Gastroesophageal sphincter (tissue), 4 donors: Measurements from ENCODE around the gene HNRNPH2. TPM values are rescaled to one million over a fixed set of nuclear protein-coding genes. Genes with fewer than 3 reads are reported as not detected.

Experiments used
- ATAC-seq: fragments of 150-250 bp; one replicate; pipeline ENCODE4 v1.9.1; 2016; ENCODE audit warnings: mild to moderate bottlenecking, moderate library complexity
- H3K27ac ChIP-seq, 4 donors: fragments of 200-600 bp; sonication (generic) in 3 of 4; 1 replicate in 3 of 4; 2 replicates in 1 of 4; pipeline ENCODE4 v1.5.1; 2016 to 2019
- H3K27me3 ChIP-seq: fragments of 200-600 bp; sonication (generic); one replicate; pipeline ENCODE4 v1.5.1; 2019
- H3K36me3 ChIP-seq, 2 donors: fragments of 200-600 bp; sonication (generic); one replicate each; pipeline ENCODE4 v1.5.1; 2019; ENCODE audit warnings: control low read depth in 1 of 2
- H3K4me1 ChIP-seq, 3 donors: fragments of 200-600 bp; sonication (generic); 1 replicate in 2 of 3; 2 replicates in 1 of 3; pipeline ENCODE4 v1.5.1; 2016 to 2019; ENCODE audit warnings: control low read depth in 2 of 3
- H3K4me3 ChIP-seq, 2 donors: fragments of 200-600 bp; sonication (generic); one replicate each; pipeline ENCODE4 v1.5.1; 2019; ENCODE audit warnings: mild to moderate bottlenecking in 1 of 2, moderate library complexity in 1 of 2
- H3K9me3 ChIP-seq, 3 donors: fragments of 200-600 bp; sonication (generic); one replicate each; pipeline ENCODE4 v1.5.1; 2017 to 2019; ENCODE audit warnings: control low read depth in 2 of 3
- CTCF ChIP-seq, 4 experiments: fragments of 200-600 bp in 2 of 4; fragments of 450-650 bp in 2 of 4; sonication (generic) in 1 of 4; IDR thresholded peaks; one replicate each; pipeline ENCODE4 v1.5.1; 2017 to 2019; ENCODE audit warnings: antibody characterized with exemption in 4 of 4, mild to moderate bottlenecking in 2 of 4, moderate library complexity in 2 of 4
- EP300 ChIP-seq: sonication (generic); formaldehyde crosslinking; IDR thresholded peaks from one replicate; pipeline ENCODE4 v1.6.1; 2017; ENCODE audit warnings: antibody characterized with exemption, mild to moderate bottlenecking
- POLR2A ChIP-seq, 2 donors: fragments of 450-650 bp; IDR thresholded peaks; one replicate each; pipeline ENCODE4 v1.6.1; 2017; ENCODE audit warnings: antibody characterized with exemption in 2 of 2, mild to moderate bottlenecking in 2 of 2, moderate library complexity in 1 of 2
- POLR2AphosphoS5 ChIP-seq: sonication (generic); formaldehyde crosslinking; IDR thresholded peaks from one replicate; pipeline ENCODE4 v1.6.1; 2017; ENCODE audit warnings: antibody characterized with exemption
- WGBS, 2 donors: methylation state at CpG; one replicate each; pipeline ENCODE4 v1.1.5; 2018; ENCODE audit warnings: low coverage in 1 of 2; 5-methylcytosine and 5-hydroxymethylcytosine counted together
- total RNA-seq, 4 donors: library from RNA; depleted of rRNA; stranded (reverse); fragments of >200 nt; gene quantifications; one replicate each; pipeline ENCODE4 v1.1.0, GENCODE V29; 2016

HNRNPH2 gene
- total RNA-seq, 4 donors from 2014 or later = 38.8 to 66.6 (median 62.1) TPM

- no peak for TF ChIP-seq EP300
- TF ChIP-seq POLR2A (IDR thresholded peaks at IDR 0.05) = no peak
- TF ChIP-seq CTCF (IDR thresholded peaks at IDR 0.05) = no peak
- TF ChIP-seq POLR2AphosphoS5 = no peak
- WGBS, 2 donors = 88 to 100% methylated on average over 1 of the region's 1 CpG
- Histone ChIP-seq H3K27ac (no peak overlapping the region), H3K36me3 (peaks cover 0 to 25% of the 10 kb centered on the region in 2 donors), H3K4me3 (no peak overlapping the region), H3K9me3 (no peaks in the 10 kb centered on the region), H3K4me1 (no peaks in the 10 kb centered on the region), H3K27me3 (no peaks in the 10 kb centered on the region)
- no peak for ATAC-seq
These were observed 41.3 kb downstream of the HNRNPH2 start for GRCh38 chrX:101449279-101449678.

DNA sequence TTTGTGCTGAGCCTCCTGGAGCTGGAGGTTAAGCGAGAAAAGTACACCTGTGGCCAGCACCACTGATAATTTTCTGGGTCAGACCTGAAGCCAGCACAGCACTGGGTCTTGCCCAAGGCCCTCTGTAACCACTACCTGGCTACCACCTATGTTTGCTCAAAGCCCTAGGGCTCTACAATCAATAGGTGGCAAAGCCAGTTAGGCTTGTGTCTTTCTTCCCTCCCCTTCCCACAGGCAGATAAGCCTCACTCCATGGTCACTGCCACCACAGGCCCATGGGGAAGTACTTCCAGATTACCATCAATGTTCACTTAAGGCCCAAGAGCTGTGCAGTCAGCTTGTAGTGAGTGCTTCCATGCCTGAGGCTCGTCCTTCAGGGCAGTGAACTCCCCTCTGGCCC, 42.1 kb downstream of the HNRNPH2 start:
- TF ChIP-seq CTCF (IDR thresholded peaks at IDR 0.05) = no peak
- TF ChIP-seq EP300 = no peak
- no peak for TF ChIP-seq POLR2AphosphoS5
- TF ChIP-seq POLR2A (IDR thresholded peaks at IDR 0.05) = no peak
- no CpG with 5 or more reads among the region's 2 CpGs for WGBS, 2 donors

GRCh38 chrX:101450961-101451360, 42.9 kb downstream of the HNRNPH2 start:
- WGBS, 2 donors = 0% methylated on average over 1 of the region's 2 CpGs; no CpG with 5 or more reads in 1 of the 2 donors
- no peak for ATAC-seq
- Histone ChIP-seq H3K9me3 (no peaks in the 10 kb centered on the region), H3K4me3 (no peak overlapping the region), H3K36me3 (peaks cover 0 to 28% of the 10 kb centered on the region in 2 donors), H3K27ac (no peak overlapping the region), H3K27me3 (no peaks in the 10 kb centered on the region), H3K4me1 (no peaks in the 10 kb centered on the region)
- no peak for TF ChIP-seq CTCF (IDR thresholded peaks at IDR 0.05)
- TF ChIP-seq POLR2A (IDR thresholded peaks at IDR 0.05) = no peak
- no peak for TF ChIP-seq EP300
- TF ChIP-seq POLR2AphosphoS5 = no peak

More for the DNA sequence above, 42.1 kb downstream of the HNRNPH2 start:
- ATAC-seq = no peak
- Histone ChIP-seq H3K36me3 (peaks cover 0 to 28% of the 10 kb centered on the region in 2 donors), H3K4me1 (no peaks in the 10 kb centered on the region), H3K27ac (no peak overlapping the region), H3K27me3 (no peaks in the 10 kb centered on the region), H3K4me3 (no peak overlapping the region), H3K9me3 (no peaks in the 10 kb centered on the region)

- TF ChIP-seq EP300 (no peak), CTCF (IDR thresholded peaks at IDR 0.05) (no peak)
- H3K27me3 ChIP-seq = no peaks in the 10 kb centered on the region
- H3K4me3 ChIP-seq = no peak overlapping the region
- WGBS, 2 donors = 52 to 88% methylated on average over 3 of the region's 3 CpGs
- peaks cover 0 to 24% of the 10 kb centered on the region in 2 donors for H3K36me3 ChIP-seq
- no peaks in the 10 kb centered on the region for H3K4me1 ChIP-seq
- H3K9me3 ChIP-seq = no peaks in the 10 kb centered on the region
- no peak overlapping the region for H3K27ac ChIP-seq
- no peak for ATAC-seq
These were observed 44.0 kb downstream of the HNRNPH2 start for GRCh38 chrX:101452056-101452455.

GRCh38 chrX:101460669-101461068, 52.6 kb downstream of the HNRNPH2 start:
- Histone ChIP-seq H3K36me3 (peaks cover 0 to 8% of the 10 kb centered on the region in 2 donors), H3K27ac (no peak overlapping the region), H3K4me1 (no peaks in the 10 kb centered on the region), H3K9me3 (no peaks in the 10 kb centered on the region), H3K4me3 (no peak overlapping the region), H3K27me3 (no peaks in the 10 kb centered on the region)
- TF ChIP-seq POLR2AphosphoS5 (no peak), CTCF (IDR thresholded peaks at IDR 0.05) (no peak), EP300 (no peak), POLR2A (IDR thresholded peaks at IDR 0.05) (no peak)
- ATAC-seq = no peak
- WGBS, 2 donors = 62 to 67% methylated on average over 1 of the region's 1 CpG
